MV-4-11 (cell line): ENCODE measurements around the gene USP34.
A peak's percentile ranks its signal among the peaks of the same experiment; 100 is the strongest.
"Not testable (repeated sequence)": the region's sequence is repeated elsewhere in the genome, so short reads cannot be mapped to it uniquely, and the experiment has no call there.

ENCODE experiments used
- DNase-seq: peaks from one replicate; lab custom pipeline; 2025; lab: John Stamatoyannopoulos, UW

USP34 gene

GRCh38 chr2:61470965-61471904 is at the start of gene USP34:
USP34 (minus strand) TSS chr2:61471087; CDS start chr2:61470692, 395 bp downstream.
- peak; percentile 89 for DNase-seq

GRCh38 chr2:61520261-61520660 is 49.4 kb upstream of the USP34 start:
- DNase-seq, result no peak

- DNase-seq, result no peak
Observed at GRCh38 chr2:61512768-61513398, 42.0 kb upstream of the USP34 start.

- DNase-seq, result no peak
Observed at GRCh38 chr2:61510674-61511671, 40.1 kb upstream of the USP34 start.

GRCh38 chr2:61504949-61505348 is 34.1 kb upstream of the USP34 start:
- DNase-seq, result no peak

- DNase-seq, result no peak
Observed at GRCh38 chr2:61499060-61499459, 28.2 kb upstream of the USP34 start.

GRCh38 chr2:61493523-61493942 is 22.6 kb upstream of the USP34 start:
- no peak for DNase-seq

GRCh38 chr2:61492476-61492875 is 21.6 kb upstream of the USP34 start:
- no peak for DNase-seq

GRCh38 chr2:61485281-61485680 is 14.4 kb upstream of the USP34 start:
- DNase-seq, result no peak

- no peak for DNase-seq
Observed at GRCh38 chr2:61478086-61478485, 7.2 kb upstream of the USP34 start.

GRCh38 chr2:61476929-61477589 is 6.2 kb upstream of the USP34 start:
- not testable (repeated sequence) for DNase-seq

GRCh38 chr2:61471905-61472805 is 1.3 kb upstream of the USP34 start:
- DNase-seq, result no peak

- no peak for DNase-seq
Observed at GRCh38 chr2:61470122-61470951, 550 bp downstream of the USP34 start.

- DNase-seq, result no peak
Observed at GRCh38 chr2:61469424-61470121, 1.3 kb downstream of the USP34 start.

- not testable (repeated sequence) for DNase-seq
Observed at GRCh38 chr2:61468231-61468630, 2.7 kb downstream of the USP34 start.

- no peak for DNase-seq
Observed at GRCh38 chr2:61465045-61465444, 5.8 kb downstream of the USP34 start.

GRCh38 chr2:61463769-61464475 is 7.0 kb downstream of the USP34 start:
- peak; percentile 65 for DNase-seq

- DNase-seq, result no peak
Observed at GRCh38 chr2:61461404-61461803, 9.5 kb downstream of the USP34 start.
